ENCODE data around the gene PPP6R2. TPM values are rescaled to one million over a fixed set of nuclear protein-coding genes. Genes with fewer than 3 reads are reported as not detected.

Gene PPP6R2
- polyA plus RNA-seq, 3 donors, result 25.1 to 41.1 (median 36.9) TPM

DNA sequence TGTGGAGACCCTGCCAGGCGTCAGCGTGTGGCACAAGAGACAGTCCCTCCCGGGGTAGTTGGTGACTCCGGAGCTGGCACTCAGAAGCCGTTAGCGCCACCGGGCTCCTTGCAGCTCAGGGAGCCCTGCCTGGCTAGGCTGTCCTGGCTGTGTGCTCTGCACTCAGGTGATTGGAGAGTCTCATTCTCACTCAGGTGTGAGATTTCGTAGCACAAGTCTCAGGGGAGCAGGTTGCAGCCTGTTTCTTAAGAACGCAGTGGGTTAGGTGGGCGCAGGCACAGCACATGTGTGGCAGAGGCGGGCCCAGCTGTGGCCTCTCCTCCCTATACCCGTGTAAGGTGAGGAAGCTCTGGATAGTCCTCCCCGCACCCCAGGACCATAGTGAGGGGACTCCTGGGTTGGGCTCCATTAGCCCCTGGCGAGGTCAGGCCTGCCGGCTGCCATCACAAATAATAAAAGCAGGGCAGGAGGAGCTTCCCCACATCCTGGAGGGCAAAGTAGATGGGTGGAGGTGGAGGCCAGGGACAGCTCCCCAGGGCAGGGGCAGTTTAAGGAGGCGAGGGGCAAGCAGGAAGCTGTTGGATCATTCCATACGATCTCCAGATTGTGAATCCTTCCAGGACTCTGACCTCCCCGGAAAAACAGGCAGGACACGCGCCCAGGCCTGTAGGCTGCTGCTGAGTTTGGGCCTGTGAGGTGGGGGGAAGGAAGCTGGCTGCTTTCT lies 92.3 kb downstream of the PPP6R2 start:
- 90 to 92% (median 91%) methylated on average over 19 to 20 of the region's 20 CpGs for WGBS, 3 donors
- no peak overlapping the region for H3K27ac ChIP-seq (ENCODE audit: low read depth, low read length)

DNA sequence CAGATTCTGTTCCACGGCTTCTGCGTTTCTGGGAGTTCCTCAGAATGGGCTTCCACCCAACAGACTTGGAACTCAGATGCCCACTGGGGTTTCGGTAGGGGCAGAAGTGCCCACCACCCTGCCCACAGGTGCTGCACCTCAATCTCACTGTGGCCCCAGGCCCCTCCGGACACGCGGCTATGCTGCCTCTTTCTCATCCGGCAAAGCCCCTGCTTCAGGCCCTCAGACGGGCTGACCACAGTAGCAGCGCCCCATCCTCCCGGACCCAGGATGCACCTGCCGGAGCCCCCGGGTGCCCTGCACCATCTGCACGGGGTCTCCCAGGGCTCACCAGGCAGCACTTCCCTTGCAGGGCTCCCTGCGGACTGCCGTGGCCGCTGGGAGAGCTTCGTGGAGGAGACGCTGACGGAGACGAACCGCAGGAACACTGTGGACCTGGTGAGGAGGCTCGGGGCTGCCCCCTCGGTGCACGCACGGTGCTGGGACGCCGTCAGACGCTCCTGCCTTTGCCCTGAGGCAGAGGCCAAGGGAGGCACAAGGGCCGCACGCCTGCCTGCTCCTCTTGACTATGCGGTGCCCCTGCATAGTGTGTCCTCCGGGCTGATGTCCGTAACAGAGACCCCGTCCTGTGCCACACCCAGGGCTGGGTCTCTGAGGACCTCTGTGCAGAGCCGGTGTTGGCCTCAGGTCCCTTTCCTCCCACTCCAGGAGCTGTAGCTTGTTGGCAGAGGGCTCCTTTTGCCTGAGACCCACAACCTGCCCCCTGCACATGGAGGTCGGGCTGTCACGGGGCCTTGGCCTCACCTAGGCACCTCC lies 93.1 kb downstream of the PPP6R2 start:
- no peak overlapping the region for H3K27ac ChIP-seq (ENCODE audit: low read depth, low read length)
- 89 to 94% (median 89%) methylated on average over 37 of the region's 37 CpGs for WGBS, 3 donors

- WGBS, 3 donors, result 90 to 94% (median 91%) methylated on average over 25 of the region's 25 CpGs
- no peak overlapping the region for H3K27ac ChIP-seq (ENCODE audit: low read depth, low read length)
Measured at GRCh38 chr22:50436841-50437341, 93.8 kb downstream of the PPP6R2 start.

- WGBS, 3 donors, result 87 to 91% (median 88%) methylated on average over 35 to 36 of the region's 36 CpGs
- H3K27ac ChIP-seq (ENCODE audit: low read depth, low read length), result no peak overlapping the region
Measured at GRCh38 chr22:50437511-50438304, 94.6 kb downstream of the PPP6R2 start.

DNA sequence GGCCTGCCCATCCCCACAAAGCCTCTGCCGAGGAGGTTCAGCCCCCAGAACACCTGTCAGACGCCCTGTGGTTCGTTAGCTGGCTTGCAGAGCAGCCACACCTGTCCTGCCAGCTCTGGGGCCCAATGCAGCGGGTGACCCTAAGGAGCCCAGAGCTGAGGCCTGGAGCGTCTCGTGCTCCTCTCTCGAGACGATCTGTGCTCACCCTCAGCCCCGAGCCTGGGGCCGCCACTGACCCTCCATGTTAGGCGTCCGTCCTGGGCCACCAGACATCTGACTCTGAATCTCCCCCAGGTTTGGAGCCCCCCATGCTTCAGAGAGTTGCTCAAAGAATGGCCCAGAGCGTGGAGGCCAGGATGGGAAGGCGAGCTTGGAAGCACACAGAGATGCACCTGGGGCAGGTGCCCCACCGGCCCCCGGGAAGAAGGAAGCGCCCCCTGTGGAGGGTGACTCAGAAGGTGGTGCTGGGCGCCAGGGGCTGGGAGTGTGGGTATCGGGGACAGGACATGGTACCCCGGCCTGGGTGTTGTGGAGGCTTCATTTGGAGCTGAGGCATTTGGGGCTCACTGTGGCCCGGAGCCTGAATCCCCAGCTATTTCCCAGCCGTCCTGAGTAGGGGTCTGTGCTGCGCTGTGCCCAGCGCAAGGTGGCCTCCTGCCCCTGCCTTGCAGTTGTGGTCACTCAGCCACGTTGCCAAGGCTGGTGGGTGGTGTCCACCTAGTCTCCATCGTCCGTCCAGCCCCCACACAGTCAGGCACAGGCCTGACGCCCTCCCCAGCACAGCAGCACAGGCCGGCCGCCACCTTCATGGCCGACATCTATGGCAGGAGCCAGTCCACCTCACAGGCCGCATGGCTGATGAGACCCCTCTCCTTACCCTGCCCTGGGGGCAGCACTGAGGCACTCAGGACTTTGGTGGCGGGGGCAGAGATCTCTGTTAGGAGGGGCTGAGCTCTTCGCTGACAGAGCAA lies 95.5 kb downstream of the PPP6R2 start:
- H3K27ac ChIP-seq (ENCODE audit: low read depth, low read length), result no peak overlapping the region
- 88 to 92% (median 91%) methylated on average over 34 of the region's 34 CpGs for WGBS, 3 donors

DNA sequence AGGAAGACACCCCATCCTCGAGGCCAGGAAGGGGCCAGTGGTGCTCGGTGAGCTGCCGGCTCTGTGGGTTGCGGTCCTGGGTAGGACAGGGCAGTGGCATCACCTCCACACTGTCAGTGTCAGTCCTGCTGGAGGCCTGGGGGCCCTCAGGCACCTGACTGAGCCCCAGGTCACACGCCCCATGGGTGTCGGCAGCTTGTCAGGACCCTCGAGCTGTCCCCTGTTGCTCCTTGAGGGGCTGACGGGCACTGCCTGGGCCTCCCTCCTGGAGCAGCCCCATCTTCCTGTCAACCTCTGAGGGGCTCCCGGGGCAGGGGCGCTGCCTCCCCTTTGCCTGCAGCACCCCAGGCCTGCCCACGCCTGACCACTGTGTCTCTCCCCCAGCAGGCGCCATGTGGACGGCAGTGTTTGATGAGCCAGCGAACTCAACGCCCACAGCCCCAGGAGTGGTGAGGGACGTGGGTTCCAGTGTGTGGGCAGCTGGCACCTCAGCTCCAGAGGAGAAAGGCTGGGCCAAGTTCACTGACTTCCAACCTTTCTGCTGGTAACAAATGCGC lies 96.3 kb downstream of the PPP6R2 start:
- H3K27ac ChIP-seq (ENCODE audit: low read depth, low read length), result no peak overlapping the region
- 84 to 94% (median 88%) methylated on average over 16 to 17 of the region's 17 CpGs for WGBS, 3 donors

GRCh38 chr22:50439871-50440331 lies 96.8 kb downstream of the PPP6R2 start:
- 77 to 88% (median 80%) methylated on average over 10 of the region's 10 CpGs for WGBS, 3 donors
- no peak overlapping the region for H3K27ac ChIP-seq (ENCODE audit: low read depth, low read length)

- 88 to 92% (median 90%) methylated on average over 26 of the region's 26 CpGs for WGBS, 3 donors
- H3K27ac ChIP-seq (ENCODE audit: low read depth, low read length), result no peak overlapping the region
Measured at GRCh38 chr22:50440544-50441249, 97.6 kb downstream of the PPP6R2 start.

DNA sequence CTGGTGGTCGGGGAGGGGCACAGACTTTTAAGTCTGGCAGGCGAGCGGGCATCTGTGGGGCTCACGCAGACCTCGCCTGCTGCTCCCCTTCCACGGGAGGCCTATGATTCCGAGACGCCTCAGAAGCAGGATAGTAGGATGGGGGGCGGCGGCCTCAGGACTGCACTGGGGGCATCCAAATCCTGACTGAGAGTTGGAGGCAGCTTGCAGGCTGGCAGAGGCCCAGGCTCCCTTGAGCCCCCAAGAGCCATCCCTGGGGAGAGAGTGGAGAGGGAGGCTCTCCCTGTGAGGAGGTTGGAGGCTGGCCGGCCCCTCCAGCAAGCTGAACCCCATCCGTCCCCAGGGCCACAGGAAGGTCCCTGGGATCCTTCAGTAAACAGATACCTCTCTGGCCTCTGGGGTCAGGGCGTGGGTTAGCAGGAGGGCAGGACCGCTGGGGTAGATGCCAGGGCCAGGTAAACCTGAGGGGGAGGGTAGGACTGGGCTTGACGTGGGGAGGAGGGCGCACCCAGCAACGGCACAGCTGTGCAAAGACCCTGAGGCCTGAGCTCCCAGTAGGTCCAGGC lies 98.4 kb downstream of the PPP6R2 start:
- WGBS, 3 donors, result 89 to 95% (median 93%) methylated on average over 17 of the region's 17 CpGs
- no peak overlapping the region for H3K27ac ChIP-seq (ENCODE audit: low read depth, low read length)

GRCh38 chr22:50443197-50443596 lies 100.1 kb downstream of the PPP6R2 start:
- 74 to 82% (median 79%) methylated on average over 14 to 15 of the region's 15 CpGs for WGBS, 3 donors
- no peak overlapping the region for H3K27ac ChIP-seq (ENCODE audit: low read depth, low read length)

DNA sequence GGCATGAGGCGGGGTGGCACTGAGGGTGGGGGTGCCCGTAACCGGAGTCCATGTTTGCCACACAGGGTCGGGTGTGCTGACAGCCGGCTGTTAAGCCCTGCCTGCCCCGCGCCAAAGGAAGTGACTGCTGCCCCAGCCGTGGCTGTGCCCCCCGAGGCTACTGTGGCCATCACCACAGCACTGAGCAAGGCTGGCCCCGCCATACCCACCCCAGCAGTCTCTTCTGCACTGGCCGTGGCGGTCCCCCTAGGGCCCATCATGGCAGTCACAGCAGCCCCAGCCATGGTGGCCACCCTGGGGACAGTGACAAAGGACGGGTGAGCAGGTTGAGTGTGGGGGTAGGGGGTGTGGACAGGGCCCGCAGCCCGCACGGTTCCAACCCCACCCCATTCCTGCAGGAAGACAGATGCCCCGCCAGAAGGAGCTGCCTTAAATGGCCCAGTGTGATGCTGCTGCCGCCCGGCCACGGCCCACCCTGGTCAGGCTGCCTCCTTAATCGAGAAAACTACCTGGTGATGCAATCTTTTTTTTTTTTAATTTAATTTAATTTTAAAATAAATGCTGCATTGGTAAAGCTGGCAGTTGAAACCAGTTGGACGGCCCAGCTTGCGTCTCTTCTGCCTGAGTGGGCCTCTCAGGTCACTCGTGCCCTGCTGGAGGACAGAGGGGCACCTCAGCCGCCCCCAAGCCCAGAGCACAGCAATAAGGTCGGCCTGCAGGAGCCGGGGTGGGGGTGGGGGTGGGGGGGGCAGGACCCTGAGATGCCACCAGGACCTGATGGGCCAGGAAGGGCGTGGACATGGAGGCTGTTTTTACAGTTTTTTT lies 100.9 kb downstream of the PPP6R2 start:
- whole genome bisulfite sequencing, 3 donors, result 72 to 75% (median 73%) methylated on average over 26 to 28 of the region's 28 CpGs
- no peak overlapping the region for H3K27ac ChIP-seq (ENCODE audit: low read depth, low read length)

- 76 to 78% (median 77%) methylated on average over 5 of the region's 5 CpGs for WGBS, 3 donors
- no peak overlapping the region for H3K27ac ChIP-seq (ENCODE audit: low read depth, low read length)
Measured at GRCh38 chr22:50444663-50445062, 101.5 kb downstream of the PPP6R2 start.

- 63 to 68% (median 65%) methylated on average over 30 of the region's 30 CpGs for WGBS, 3 donors
- H3K27ac ChIP-seq (ENCODE audit: low read depth, low read length), result no peak overlapping the region
Measured at GRCh38 chr22:50445071-50445879, 102.1 kb downstream of the PPP6R2 start.

DNA sequence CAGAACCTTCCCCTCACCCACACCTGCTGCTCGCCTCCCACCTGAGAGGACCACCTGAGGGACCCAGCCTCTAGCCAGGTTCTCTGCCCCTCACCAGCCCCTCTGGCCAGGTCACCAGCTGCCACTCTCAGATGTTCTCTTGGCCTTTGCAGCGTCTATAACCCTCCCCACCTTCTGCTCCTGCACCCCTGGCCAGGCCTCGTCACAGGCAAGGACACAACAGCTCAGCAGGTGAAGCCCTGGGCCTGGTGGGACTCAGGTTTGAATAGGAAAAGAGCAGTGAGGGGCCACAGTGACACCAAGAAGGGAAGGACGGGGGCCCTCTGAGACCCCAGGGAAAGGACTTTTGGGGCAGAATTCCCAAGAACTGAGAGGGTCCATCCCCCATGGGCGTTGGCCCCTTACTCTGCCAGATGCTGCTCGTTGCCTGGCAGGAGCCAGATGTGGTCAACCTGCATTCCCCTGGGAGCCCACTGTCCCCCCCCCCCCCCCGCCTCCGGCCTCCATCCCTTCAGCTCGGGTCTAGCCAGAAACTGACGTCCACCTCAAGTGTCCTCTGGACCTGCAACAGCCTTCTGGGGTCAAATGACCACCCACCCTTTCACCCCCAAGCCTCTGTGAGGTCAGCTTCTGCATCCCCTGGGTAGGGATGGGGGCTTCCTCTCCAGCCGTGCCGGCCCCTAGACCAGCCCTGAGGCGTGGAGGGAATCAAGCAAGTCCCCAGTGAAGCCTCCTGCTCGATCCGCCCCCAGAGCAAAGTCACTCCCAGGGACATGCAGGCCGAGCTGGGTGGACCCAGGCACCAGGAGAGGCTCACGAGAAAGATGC lies 103.0 kb downstream of the PPP6R2 start:
- H3K27ac ChIP-seq (ENCODE audit: low read depth, low read length), result no peak overlapping the region
- 79 to 84% (median 80%) methylated on average over 11 to 17 of the region's 17 CpGs for WGBS, 3 donors

All from adipose tissue (tissue), 3 donors.